Stimulated activated CD8-positive, alpha-beta memory T cell treated with anti-CD3 and anti-CD28 coated beads, Interleukin-2, amount 100 ng/mL, for 48 hours (primary cell): ENCODE results near the gene PLPP2.

Experiments used
- DNase-seq, 2 donors: peaks; one replicate each; pipeline ENCODE4 v3.0.0-alpha.2; 2020; ENCODE audit warnings: low read depth in 2 of 2

PLPP2 gene

GRCh38 chr19:315811-316210 lies 24.6 kb upstream of the PLPP2 start:
- DNase-seq: no peak

GRCh38 chr19:313988-314815 lies 23.0 kb upstream of the PLPP2 start:
- no peak for DNase-seq

- DNase-seq: no peak
Measured at GRCh38 chr19:313169-313987, 22.2 kb upstream of the PLPP2 start.

- DNase-seq: no peak
Measured at GRCh38 chr19:311813-312261, 20.6 kb upstream of the PLPP2 start.

GRCh38 chr19:310781-311496 lies 19.7 kb upstream of the PLPP2 start:
- DNase-seq: no peak

- DNase-seq: no peak
Measured at GRCh38 chr19:310141-310651, 19.0 kb upstream of the PLPP2 start.

- no peak for DNase-seq
Measured at GRCh38 chr19:309206-309565, 18.0 kb upstream of the PLPP2 start.

- DNase-seq: no peak
Measured at GRCh38 chr19:308471-309205, 17.4 kb upstream of the PLPP2 start.

GRCh38 chr19:307793-308420 lies 16.7 kb upstream of the PLPP2 start:
- DNase-seq: no peak

GRCh38 chr19:307111-307531 lies 15.9 kb upstream of the PLPP2 start:
- no peak for DNase-seq

GRCh38 chr19:306151-306900 lies 15.1 kb upstream of the PLPP2 start:
- no peak for DNase-seq

- DNase-seq: no peak
Measured at GRCh38 chr19:305240-306150, 14.3 kb upstream of the PLPP2 start.

- no peak for DNase-seq
Measured at GRCh38 chr19:296476-297225, 5.4 kb upstream of the PLPP2 start.

- no peak for DNase-seq
Measured at GRCh38 chr19:295687-296370, 4.6 kb upstream of the PLPP2 start.

GRCh38 chr19:294946-295686 lies 3.9 kb upstream of the PLPP2 start:
- peak; percentile 37 to 42 for DNase-seq

- no peak for DNase-seq
Measured at GRCh38 chr19:294341-294945, 3.2 kb upstream of the PLPP2 start.
